Panc1 (cell line): ENCODE measurements around the gene UFD1.

ENCODE experiments used
- CTCF ChIP-seq: fragments of 450-650 bp; IDR thresholded peaks from 2 replicates; pipeline ENCODE4 v1.5.1; 2017; ENCODE audit warnings: mild to moderate bottlenecking
- POLR2AphosphoS5 ChIP-seq: IDR thresholded peaks from 2 replicates; pipeline ENCODE4 v1.6.1; 2012; ENCODE audit warnings: mild to moderate bottlenecking, low read depth, low read length, moderate library complexity
- SIN3A ChIP-seq: IDR thresholded peaks from 2 replicates; pipeline ENCODE4 v1.6.1; 2012; ENCODE audit warnings: low read depth, mild to moderate bottlenecking, low read length, moderate library complexity, borderline replicate concordance; ENCODE audit not compliant: insufficient read depth

- TF ChIP-seq CTCF (no peak), SIN3A (no peak), POLR2AphosphoS5 (no peak)
Measured at GRCh38 chr22:19463008-19463407, 16.0 kb downstream of the UFD1 start.
